ENCODE data around the gene DAP. TPM values are rescaled to one million over a fixed set of nuclear protein-coding genes. Genes with fewer than 3 reads are reported as not detected.
A peak's percentile ranks its signal among the peaks of the same experiment; 100 is the strongest.

DAP gene
- total and polyA plus RNA-seq, 2 of the 13 experiments (the other 11 are each of a cell fraction or from before 2014, with no cell fraction given) = 22.0 to 57.5 TPM

GRCh38 chr5:10750909-10751308, 10.1 kb downstream of the DAP start:
- 66% methylated on average over 3 of the region's 3 CpGs for WGBS (ENCODE audit: low lambda C conversion rate)
- Histone ChIP-seq H3K4me1 (ENCODE audit: insufficient read depth, low read length) (peaks cover 55% of the 10 kb centered on the region), H3K27me3 (ENCODE audit: control insufficient read depth in 1 of 2, insufficient read depth in 2 of 2, low read length in 2 of 2) (no peaks in the 10 kb centered on the region), H3K27ac (ENCODE audit: extremely low read length, insufficient read depth, low read length) (no peak overlapping the region), H4K20me1 (ENCODE audit: insufficient read depth, low read length) (peaks cover 27% of the 10 kb centered on the region), H3K4me3 (replicated peaks in 1 of 3; ENCODE audit: insufficient read depth in 1 of 3, low read depth in 2 of 3, low read length in 3 of 3) (no peak overlapping the region), H2AFZ (ENCODE audit: low read length) (no peak overlapping the region), H3K9me3 (ENCODE audit: low read length) (no peaks in the 10 kb centered on the region), H3K79me2 (ENCODE audit: insufficient read depth, low read length) (peaks cover 64% of the 10 kb centered on the region), H3K9ac (ENCODE audit: insufficient read depth, low read depth, low read length) (no peak overlapping the region), H3K36me3 (replicated peaks in 1 of 2; ENCODE audit: control insufficient read depth in 1 of 2, insufficient read depth in 2 of 2, low read length in 2 of 2) (peaks cover 18 to 74% of the 10 kb centered on the region in 2 experiments), H3K4me2 (ENCODE audit: low read depth, low read length) (no peak overlapping the region)
- ChIA-PET CTCF (ENCODE audit: low intra/inter-chr PET ratio, low total read pairs) (no interaction called here), POLR2A (no interaction called here)
- ATAC-seq (no peak), FAIRE-seq (no peak), DNase-seq (ENCODE audit: low spot score) (no peak)
- intact Hi-C loops (cut with micrococcal nuclease; ENCODE audit: unreplicated experiment) = no loop called here
- in situ Hi-C loops (cut with HindIII; ENCODE audit: extremely low pct_ligation_motif_present, low pct_unique_long_range_greater_than_20kb) = no loop called here
- TSS peak; percentile 16 for BruUV-seq (replicated peaks)
- TF ChIP-seq ZNF350 (CRISPR knock-in tag; IDR thresholded peaks at IDR 0.05; ENCODE audit: borderline replicate concordance, low read depth) (no peak), ZNF629 (CRISPR knock-in tag; conservative IDR thresholded peaks at IDR 0.05) (no peak), ZBTB7A (CRISPR knock-in tag; IDR thresholded peaks at IDR 0.05) (no peak), ATF4 (CRISPR knock-in tag; IDR thresholded peaks at IDR 0.05) (no peak), HDAC2 (CRISPR knock-in tag; IDR thresholded peaks at IDR 0.05) (no peak), ZFP36L1 (CRISPR knock-in tag; IDR thresholded peaks at IDR 0.05) (no peak), IKZF1 (IDR thresholded peaks at IDR 0.05) (no peak), JUND (CRISPR knock-in tag; IDR thresholded peaks at IDR 0.05) (no peak), ZNF891 (CRISPR knock-in tag; IDR thresholded peaks at IDR 0.05) (no peak), GPBP1L1 (CRISPR knock-in tag; IDR thresholded peaks at IDR 0.05) (no peak), ETV6 (CRISPR knock-in tag; conservative IDR thresholded peaks at IDR 0.05) (no peak), SP2 (CRISPR knock-in tag; IDR thresholded peaks at IDR 0.05) (no peak), ATF7-NPFF (CRISPR knock-in tag; IDR thresholded peaks at IDR 0.05; ENCODE audit: low read depth) (no peak)
- TF ChIP-seq, protein P1, sequence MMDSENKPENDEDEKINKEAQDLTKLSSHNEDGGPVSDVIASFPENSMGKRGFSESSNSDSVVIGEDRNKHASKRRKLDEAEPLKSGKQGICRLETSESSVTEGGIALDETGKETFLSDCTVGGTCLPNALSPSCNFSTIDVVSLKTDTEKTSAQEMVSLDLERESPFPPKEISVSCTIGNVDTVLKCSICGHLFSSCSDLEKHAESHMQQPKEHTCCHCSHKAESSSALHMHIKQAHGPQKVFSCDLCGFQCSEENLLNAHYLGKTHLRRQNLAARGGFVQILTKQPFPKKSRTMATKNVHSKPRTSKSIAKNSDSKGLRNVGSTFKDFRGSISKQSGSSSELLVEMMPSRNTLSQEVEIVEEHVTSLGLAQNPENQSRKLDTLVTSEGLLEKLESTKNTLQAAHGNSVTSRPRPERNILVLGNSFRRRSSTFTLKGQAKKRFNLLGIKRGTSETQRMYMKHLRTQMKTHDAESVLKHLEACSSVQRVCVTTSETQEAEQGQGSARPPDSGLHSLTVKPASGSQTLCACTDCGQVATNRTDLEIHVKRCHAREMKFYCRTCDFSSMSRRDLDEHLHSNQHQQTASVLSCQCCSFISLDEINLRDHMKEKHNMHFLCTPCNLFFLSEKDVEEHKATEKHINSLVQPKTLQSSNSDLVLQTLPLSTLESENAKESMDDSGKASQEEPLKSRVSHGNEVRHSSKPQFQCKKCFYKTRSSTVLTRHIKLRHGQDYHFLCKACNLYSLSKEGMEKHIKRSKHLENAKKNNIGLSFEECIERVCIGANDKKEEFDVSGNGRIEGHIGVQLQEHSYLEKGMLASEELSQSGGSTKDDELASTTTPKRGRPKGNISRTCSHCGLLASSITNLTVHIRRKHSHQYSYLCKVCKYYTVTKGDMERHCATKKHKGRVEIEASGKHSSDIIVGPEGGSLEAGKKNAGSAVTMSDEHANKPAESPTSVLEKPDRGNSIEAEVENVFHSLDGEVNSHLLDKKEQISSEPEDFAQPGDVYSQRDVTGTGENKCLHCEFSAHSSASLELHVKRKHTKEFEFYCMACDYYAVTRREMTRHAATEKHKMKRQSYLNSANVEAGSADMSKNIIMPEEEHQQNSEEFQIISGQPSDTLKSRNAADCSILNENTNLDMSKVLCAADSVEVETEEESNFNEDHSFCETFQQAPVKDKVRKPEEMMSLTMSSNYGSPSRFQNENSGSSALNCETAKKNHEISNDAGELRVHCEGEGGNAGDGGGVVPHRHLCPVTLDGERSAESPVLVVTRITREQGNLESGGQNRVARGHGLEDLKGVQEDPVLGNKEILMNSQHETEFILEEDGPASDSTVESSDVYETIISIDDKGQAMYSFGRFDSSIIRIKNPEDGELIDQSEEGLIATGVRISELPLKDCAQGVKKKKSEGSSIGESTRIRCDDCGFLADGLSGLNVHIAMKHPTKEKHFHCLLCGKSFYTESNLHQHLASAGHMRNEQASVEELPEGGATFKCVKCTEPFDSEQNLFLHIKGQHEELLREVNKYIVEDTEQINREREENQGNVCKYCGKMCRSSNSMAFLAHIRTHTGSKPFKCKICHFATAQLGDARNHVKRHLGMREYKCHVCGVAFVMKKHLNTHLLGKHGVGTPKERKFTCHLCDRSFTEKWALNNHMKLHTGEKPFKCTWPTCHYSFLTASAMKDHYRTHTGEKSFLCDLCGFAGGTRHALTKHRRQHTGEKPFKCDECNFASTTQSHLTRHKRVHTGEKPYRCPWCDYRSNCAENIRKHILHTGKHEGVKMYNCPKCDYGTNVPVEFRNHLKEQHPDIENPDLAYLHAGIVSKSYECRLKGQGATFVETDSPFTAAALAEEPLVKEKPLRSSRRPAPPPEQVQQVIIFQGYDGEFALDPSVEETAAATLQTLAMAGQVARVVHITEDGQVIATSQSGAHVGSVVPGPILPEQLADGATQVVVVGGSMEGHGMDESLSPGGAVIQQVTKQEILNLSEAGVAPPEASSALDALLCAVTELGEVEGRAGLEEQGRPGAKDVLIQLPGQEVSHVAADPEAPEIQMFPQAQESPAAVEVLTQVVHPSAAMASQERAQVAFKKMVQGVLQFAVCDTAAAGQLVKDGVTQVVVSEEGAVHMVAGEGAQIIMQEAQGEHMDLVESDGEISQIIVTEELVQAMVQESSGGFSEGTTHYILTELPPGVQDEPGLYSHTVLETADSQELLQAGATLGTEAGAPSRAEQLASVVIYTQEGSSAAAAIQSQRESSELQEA (CRISPR knock-in tag; IDR thresholded peaks at IDR 0.05; ENCODE audit: not compliant biosample characterization) = no peak
- TF ChIP-seq, protein P2, sequence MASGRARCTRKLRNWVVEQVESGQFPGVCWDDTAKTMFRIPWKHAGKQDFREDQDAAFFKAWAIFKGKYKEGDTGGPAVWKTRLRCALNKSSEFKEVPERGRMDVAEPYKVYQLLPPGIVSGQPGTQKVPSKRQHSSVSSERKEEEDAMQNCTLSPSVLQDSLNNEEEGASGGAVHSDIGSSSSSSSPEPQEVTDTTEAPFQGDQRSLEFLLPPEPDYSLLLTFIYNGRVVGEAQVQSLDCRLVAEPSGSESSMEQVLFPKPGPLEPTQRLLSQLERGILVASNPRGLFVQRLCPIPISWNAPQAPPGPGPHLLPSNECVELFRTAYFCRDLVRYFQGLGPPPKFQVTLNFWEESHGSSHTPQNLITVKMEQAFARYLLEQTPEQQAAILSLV (CRISPR knock-in tag; IDR thresholded peaks at IDR 0.05; ENCODE audit: borderline replicate concordance) = no peak

All from HepG2 (cell line).